IPS DF 4.7 (cell line): ENCODE data around the gene FGF10.

Source experiments
- DNase-seq: peaks from one replicate; pipeline ENCODE4 v3.0.0-alpha.2; 2013; ENCODE audit warnings: low spot score; ENCODE audit errors: extremely low read depth

Gene FGF10

DNA sequence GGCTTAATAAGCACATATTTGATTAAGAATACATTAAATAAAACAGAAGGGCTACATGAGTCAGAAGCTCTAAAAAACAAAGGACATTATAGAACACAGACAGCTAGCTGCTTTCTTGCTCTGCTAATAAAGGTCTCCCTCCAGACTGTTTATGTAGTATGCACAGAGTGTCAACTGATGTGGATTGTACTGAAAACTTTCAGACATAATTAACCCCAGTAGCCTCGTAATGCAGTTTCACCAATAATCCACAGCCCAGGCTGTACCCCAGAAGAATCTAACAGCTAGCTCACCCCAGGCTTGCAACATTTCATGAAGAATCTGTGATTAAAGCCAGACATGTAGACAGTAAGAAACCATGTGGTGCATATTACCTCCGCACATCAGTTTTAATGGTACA is 30.8 kb downstream of the FGF10 start:
- no peak for DNase-seq

- DNase-seq: no peak
Observed at GRCh38 chr5:44356231-44356630, 33.0 kb downstream of the FGF10 start.

DNA sequence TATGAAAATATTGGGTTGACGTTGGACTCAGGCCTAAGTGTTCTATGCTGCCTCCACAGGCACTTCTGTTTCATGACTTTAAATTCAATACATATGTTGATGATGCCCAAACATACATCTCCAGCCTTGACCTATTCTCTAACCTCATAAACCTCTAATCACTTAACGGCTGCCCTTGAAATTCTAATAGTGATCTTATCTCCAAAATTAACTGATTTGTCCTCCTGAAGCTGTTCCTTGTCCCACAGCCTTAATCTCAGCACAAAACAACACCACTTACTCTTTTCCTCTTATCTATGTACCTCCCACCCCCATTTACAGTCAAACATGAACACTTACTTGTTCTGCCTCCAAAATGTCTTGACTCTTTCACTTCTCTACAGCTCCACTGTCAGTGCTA is 43.3 kb downstream of the FGF10 start:
- DNase-seq: no peak

DNA sequence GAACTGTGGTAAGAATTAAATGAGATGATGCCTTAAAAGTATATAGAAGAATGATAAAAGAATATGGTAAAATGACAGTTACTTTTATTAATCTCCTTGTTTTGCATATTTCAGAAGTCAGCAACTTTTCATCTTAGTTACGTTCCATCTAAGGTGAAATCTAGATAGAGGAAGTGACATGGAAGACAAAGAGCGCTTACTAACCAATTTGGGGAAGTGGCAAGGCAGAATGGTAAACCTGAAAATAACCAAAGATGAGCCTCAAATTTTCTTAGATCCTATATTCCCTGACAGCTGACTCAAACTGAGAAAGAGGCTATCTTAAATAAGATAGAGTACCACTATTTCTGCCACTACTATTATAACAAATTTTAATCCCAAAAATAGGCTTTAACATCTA is 52.5 kb downstream of the FGF10 start:
- DNase-seq: no peak

- DNase-seq: no peak
Observed at GRCh38 chr5:44334622-44335021, 54.6 kb downstream of the FGF10 start.

GRCh38 chr5:44332285-44332971 is 56.8 kb downstream of the FGF10 start:
- DNase-seq: peak; percentile 51

- DNase-seq: no peak
Observed at GRCh38 chr5:44331471-44332050, 57.7 kb downstream of the FGF10 start.

- no peak for DNase-seq
Observed at GRCh38 chr5:44329716-44330115, 59.5 kb downstream of the FGF10 start.

DNA sequence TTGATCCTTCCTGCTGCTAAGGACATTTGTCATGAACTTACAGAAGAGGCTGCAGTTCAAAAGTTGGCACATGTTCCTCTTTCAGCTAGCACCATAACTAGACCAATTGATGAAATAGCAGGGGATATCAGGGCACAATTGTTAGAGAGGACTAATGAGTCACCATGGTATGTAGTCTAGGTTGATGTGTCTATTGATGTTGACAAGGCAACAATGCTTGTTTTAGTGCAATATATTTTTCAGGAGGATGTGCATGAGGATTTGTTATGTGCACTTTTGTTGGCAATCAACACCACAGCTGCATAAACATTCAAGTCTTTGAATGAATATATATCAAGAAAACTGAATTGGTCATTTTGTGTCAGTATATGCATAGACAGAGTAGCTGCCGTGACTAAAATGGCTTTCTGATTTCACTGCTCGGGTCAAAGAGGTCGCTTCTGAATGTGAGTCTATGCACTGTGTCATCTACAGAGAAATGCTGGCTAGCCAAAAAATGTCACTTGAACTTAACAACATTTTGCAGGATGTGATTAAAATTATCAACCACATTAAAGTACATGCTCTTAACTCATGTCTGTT is 68.0 kb downstream of the FGF10 start:
- no peak for DNase-seq

- no peak for DNase-seq
Observed at GRCh38 chr5:44320188-44320587, 69.0 kb downstream of the FGF10 start.

DNA sequence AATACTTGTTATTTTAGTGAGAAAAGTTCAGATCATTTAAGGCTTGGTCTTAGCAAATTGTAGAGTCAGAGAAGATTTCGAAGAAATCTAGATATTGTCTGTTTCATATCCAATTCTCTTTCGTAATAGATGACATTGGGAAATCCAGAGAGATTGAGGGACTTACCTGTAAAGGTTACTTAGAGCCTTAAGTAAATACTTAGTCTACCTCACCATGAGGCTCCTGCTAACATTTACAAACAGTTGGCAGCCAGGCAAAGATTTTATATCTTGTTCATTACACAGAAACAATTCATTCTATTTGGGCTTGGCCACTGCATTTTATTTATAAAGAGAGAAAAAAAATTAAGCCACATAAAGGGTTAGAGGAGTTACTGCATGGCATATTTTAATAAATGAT is 70.3 kb downstream of the FGF10 start:
- no peak for DNase-seq

GRCh38 chr5:44312374-44312773 is 76.8 kb downstream of the FGF10 start:
- DNase-seq: no peak

DNA sequence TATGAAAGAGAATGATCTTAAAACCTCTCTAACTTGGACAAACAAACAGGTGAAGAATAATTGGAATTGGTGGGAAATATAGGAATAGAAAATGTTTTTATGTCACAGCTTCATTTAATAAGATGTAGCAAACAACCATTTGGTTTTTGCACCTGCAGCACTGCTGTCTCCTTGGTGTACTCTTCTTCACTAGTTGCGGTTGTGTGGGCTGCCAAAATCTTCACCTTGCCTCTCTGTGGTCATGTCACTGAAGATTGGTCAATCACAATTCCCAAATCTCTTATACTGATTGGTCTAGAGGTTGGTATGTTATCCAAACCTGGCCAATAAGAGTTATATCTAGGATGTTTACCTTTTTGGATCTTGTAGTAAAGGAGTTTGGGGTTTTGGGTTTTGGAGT is 88.7 kb downstream of the FGF10 start:
- no peak for DNase-seq

- DNase-seq: no peak
Observed at GRCh38 chr5:44299394-44299793, 89.8 kb downstream of the FGF10 start.

DNA sequence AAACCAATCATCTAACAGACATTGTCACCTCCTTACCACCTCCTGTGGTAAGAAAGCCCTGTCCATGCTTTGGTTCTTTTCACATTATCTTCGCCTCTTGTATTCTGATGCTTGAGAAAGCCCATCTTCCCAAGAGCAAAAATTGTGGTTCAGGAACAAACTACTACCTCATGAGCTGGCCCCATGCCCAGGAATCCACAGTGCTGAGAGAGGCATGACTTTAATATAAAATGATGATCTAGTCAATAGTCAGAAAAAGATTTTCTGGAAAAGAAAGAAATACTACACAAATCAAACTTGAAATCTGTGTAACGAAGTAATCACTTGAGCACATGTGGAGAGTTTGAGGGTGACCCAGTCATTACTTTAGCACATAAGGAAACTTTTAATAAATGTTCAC is 94.7 kb downstream of the FGF10 start:
- DNase-seq: no peak

DNA sequence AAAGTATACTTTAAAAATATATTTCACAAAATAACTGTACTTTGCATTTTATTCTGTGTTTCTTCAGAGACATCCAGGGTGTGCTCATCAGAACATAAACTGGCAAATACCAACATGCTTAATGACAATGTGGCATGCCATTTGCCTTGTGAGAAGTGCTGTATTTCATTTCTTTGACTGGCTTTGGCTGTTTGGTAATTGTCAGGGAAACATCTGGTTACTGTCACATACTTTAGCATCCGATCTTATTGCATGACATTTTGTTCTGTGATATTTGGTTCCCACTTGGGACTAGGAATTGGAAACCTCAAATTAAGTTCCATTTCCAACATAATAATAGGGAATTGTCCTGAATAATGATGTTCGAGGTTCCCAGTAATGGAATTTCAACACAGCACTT is 96.5 kb downstream of the FGF10 start:
- no peak for DNase-seq

- DNase-seq: no peak
Observed at GRCh38 chr5:44278469-44278868, 110.8 kb downstream of the FGF10 start.

DNA sequence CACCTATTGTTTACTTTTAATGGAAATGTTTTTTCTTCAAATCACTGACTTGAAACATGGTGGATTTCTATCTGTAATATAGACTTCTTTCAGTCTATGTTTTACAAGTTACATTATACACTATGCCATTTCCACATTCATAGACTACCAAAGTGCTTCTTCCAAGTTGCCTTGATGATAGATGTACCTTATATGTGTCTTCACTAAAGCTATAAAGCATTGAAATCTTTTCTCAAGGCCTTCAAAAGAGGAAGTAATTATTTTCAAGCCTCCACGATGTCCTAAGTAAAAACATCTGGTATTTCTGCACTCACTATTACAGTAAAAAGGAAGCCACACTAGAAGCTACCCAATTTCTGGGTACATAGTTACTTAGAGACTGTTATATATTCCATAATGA is 113.3 kb downstream of the FGF10 start:
- DNase-seq: no peak

DNA sequence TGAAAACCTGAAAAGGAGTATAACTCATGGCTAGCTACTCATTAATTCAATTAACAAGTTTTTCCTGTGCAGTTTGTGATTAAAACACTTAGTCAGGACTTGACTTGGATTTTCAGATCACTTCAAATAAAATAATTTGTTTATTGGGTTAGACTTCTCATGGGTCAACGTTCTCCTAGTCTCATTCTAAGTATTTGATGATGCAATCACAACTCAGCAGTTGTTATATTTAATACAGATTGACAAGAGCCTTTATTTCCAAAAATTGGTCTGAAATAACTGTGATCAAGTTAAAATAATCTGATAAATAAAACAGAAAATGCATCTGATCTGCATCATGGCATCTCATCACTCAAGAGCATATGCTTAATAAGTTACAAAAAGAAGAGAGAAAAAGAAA is 113.9 kb downstream of the FGF10 start:
- DNase-seq: no peak

DNA sequence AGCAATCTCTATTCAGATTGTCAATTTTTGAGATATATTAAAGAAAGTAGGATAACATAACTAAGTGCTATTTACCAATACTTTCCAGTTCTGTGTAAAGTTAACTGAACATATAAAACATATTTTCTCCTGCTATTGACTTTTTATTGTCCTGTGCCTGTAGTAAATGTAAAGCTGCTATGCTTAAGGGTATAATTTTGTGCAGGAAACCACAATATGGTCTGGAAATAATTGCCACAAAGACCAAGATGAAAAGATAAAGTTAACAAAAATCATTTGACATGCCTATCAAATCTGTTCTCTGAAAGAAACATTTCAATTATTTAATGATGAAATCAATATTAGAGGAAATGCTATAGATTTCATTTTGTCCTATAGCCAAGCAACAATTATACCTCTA is 121.3 kb downstream of the FGF10 start:
- no peak for DNase-seq

- DNase-seq: no peak
Observed at GRCh38 chr5:44266882-44267576, 122.2 kb downstream of the FGF10 start.

DNA sequence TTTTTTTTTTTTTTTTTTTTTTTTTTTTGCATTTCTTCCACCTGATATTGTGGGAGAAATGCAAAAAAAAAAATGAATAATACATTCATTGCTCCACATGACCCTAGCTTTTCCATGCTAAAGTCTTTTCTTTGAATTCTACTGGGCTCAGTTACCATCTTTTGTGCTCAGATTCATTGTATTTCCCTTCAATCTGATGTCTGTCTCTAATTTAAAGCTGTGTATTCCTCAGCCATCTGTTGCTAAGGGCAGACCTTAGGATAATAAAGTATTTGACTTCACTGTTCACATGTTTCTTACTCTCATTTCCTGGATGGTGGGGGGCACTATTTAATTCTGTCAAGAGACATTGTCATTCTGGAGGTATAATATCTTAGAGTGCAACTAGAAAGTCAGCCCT is 123.5 kb downstream of the FGF10 start:
- no peak for DNase-seq

DNA sequence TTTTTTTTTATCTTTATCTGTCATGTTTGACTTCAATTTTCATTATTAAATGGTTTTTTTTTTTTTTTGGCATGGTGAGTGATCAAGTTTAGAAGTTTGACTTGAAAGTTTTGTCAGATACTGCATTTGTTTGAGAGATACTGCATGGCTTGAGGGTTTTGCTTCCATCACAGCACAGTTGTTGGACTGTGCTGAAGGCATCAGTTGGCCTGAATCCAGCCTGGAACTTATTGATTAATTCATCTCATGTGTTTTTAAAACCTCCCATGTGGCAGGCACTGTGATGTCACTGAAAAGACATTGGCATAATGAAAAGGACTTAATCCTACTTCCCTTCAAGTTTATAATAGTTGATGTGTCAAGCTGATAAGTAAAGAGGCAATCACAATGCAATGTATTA is 128.4 kb downstream of the FGF10 start:
- DNase-seq: no peak
